Upper lobe of left lung (tissue), 6 donors: Measurements from ENCODE around the gene ITSN1. TPM values are rescaled to one million over a fixed set of nuclear protein-coding genes. Genes with fewer than 3 reads are reported as not detected.

ENCODE experiments used
- ATAC-seq, 2 donors: fragments of 200-7000 bp; cut with Tn5 transposase; one replicate each; pipeline ENCODE4 v1.9.1; 2022; ENCODE audit warnings: mild to moderate bottlenecking in 2 of 2, moderate library complexity in 2 of 2; ENCODE audit not compliant: low FRiP score in 2 of 2
- DNase-seq, 2 donors: peaks; one replicate each; pipeline ENCODE4 v3.0.0-alpha.2; 2019 to 2020
- H3K27ac ChIP-seq, 4 donors: fragments of 200-600 bp; sonication (generic); one replicate each; pipeline ENCODE4 v1.5.1; 2016 to 2019
- H3K27me3 ChIP-seq, 4 donors: fragments of 200-600 bp; sonication (generic); one replicate each; pipeline ENCODE4 v1.5.1; 2017 to 2019
- H3K36me3 ChIP-seq, 4 donors: fragments of 200-600 bp; sonication (generic); one replicate each; pipeline ENCODE4 v1.5.1; 2016 to 2019
- H3K4me1 ChIP-seq, 4 donors: fragments of 200-600 bp; sonication (generic); one replicate each; pipeline ENCODE4 v1.5.1; 2018 to 2019
- H3K4me3 ChIP-seq, 4 donors: fragments of 200-600 bp; sonication (generic); one replicate each; pipeline ENCODE4 v1.5.1; 2017 to 2019; ENCODE audit warnings: mild to moderate bottlenecking in 2 of 4, moderate library complexity in 1 of 4
- H3K9me3 ChIP-seq, 4 donors: fragments of 200-600 bp; sonication (generic); one replicate each; pipeline ENCODE4 v1.5.1; 2018 to 2019
- EP300 ChIP-seq, 4 donors: sonication (generic); formaldehyde crosslinking; IDR thresholded peaks; one replicate each; pipeline ENCODE4 v1.5.1; 2017; ENCODE audit warnings: antibody characterized with exemption in 4 of 4, control low read depth in 2 of 4
- POLR2A ChIP-seq, 4 donors: fragments of 450-650 bp; IDR thresholded peaks; one replicate each; pipeline ENCODE4 v1.5.1; 2016 to 2017; ENCODE audit warnings: antibody characterized with exemption in 4 of 4, mild to moderate bottlenecking in 2 of 4
- POLR2AphosphoS5 ChIP-seq, 2 donors: sonication (generic); formaldehyde crosslinking; IDR thresholded peaks; one replicate each; pipeline ENCODE4 v1.5.1; 2017; ENCODE audit warnings: antibody characterized with exemption in 2 of 2
- WGBS, 2 donors: methylation state at CpG; one replicate each; pipeline ENCODE4 v1.1.5; 2017 to 2018; 5-methylcytosine and 5-hydroxymethylcytosine counted together
- total RNA-seq, 6 donors: library from RNA; depleted of rRNA in 4 of 6; stranded (reverse); fragments of >200 nt in 4 of 6; gene quantifications; one replicate each; pipeline versions ENCODE4 v1.1.0 to v1.2.1, GENCODE V29; 2016 to 2021
- TF ChIP-seq, protein P1 (sequence below), 6 experiments: fragments of 450-650 bp in 4 of 6; fragments of 200-600 bp in 2 of 6; sonication (generic) in 2 of 6; IDR thresholded peaks; one replicate each; pipeline ENCODE4 v1.5.1; 2016 to 2019; ENCODE audit warnings: antibody characterized with exemption in 6 of 6
- donor health status: DM: no; HTN: no; CAD: no; lungs with moderate emphysema.
- donor health status: DM: no; HTN: yes; CAD: no; lungs with severe emphysema.

The ITSN1 gene
- total RNA-seq, 6 donors from 2014 or later = 19.3 to 103 (median 38.7) TPM

DNA sequence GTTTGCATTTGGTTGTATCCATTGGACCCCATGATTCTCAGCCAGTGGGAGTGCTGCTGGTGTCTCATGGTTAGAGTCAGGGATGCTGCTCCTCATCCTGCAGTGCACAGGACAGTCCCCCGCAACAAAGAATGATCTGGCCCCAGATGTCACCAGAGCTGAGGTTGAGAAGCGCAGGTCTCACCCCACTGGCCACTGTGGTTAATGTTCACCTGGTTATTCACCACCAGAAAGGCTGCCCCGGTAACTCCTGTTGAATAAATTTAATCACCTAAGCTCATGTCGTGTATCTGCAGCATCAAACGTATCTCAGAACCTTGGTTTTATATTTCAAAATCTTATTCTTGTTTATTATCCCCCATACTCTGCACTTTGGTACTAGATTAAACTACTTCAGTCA lies 197.5 kb downstream of the ITSN1 start:
- 93 to 95% methylated on average over 4 to 5 of the region's 5 CpGs for WGBS, 2 donors
- H3K4me3 ChIP-seq = no peak overlapping the region
- DNase-seq (no peak), ATAC-seq (no peak)
- TF ChIP-seq, protein P1, sequence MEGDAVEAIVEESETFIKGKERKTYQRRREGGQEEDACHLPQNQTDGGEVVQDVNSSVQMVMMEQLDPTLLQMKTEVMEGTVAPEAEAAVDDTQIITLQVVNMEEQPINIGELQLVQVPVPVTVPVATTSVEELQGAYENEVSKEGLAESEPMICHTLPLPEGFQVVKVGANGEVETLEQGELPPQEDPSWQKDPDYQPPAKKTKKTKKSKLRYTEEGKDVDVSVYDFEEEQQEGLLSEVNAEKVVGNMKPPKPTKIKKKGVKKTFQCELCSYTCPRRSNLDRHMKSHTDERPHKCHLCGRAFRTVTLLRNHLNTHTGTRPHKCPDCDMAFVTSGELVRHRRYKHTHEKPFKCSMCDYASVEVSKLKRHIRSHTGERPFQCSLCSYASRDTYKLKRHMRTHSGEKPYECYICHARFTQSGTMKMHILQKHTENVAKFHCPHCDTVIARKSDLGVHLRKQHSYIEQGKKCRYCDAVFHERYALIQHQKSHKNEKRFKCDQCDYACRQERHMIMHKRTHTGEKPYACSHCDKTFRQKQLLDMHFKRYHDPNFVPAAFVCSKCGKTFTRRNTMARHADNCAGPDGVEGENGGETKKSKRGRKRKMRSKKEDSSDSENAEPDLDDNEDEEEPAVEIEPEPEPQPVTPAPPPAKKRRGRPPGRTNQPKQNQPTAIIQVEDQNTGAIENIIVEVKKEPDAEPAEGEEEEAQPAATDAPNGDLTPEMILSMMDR (IDR thresholded peaks at IDR 0.05) = no peak
- TF ChIP-seq POLR2A (IDR thresholded peaks at IDR 0.05) (no peak), POLR2AphosphoS5 (IDR thresholded peaks at IDR 0.05) (no peak), EP300 (IDR thresholded peaks at IDR 0.05) (no peak)
- H3K9me3 ChIP-seq = no peaks in the 10 kb centered on the region
- peaks cover 0 to 8% (median 2%) of the 10 kb centered on the region in 4 donors for H3K4me1 ChIP-seq
- H3K27me3 ChIP-seq = no peaks in the 10 kb centered on the region
- H3K36me3 ChIP-seq = peaks cover 0 to 23% (median 6%) of the 10 kb centered on the region in 4 donors
- H3K27ac ChIP-seq = no peak overlapping the region

DNA sequence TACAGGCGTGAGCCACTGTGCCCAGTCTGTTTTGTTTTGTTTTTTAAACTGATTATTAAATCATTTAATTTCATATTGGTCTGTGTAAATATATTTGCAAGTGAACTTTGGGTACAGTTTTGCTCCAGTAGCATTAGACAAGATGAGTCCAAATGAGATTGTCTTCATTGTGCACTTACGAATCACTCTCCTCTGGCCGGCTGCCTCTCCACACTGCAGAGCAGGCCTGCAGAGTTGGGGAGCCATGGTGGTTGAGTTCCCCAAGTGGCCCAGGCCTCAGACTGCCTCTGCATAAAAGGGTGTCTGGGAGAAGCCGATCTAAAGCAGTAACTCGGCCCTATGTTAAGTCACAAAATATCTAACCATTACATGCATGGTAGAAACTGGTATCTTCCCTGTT lies 198.5 kb downstream of the ITSN1 start:
- WGBS, 2 donors = 93 to 94% methylated on average over 5 of the region's 5 CpGs
- no peaks in the 10 kb centered on the region for H3K9me3 ChIP-seq
- TF ChIP-seq POLR2AphosphoS5 (IDR thresholded peaks at IDR 0.05) (no peak), EP300 (IDR thresholded peaks at IDR 0.05) (no peak)
- TF ChIP-seq, protein P1 (IDR thresholded peaks at IDR 0.05) = no peak

DNA sequence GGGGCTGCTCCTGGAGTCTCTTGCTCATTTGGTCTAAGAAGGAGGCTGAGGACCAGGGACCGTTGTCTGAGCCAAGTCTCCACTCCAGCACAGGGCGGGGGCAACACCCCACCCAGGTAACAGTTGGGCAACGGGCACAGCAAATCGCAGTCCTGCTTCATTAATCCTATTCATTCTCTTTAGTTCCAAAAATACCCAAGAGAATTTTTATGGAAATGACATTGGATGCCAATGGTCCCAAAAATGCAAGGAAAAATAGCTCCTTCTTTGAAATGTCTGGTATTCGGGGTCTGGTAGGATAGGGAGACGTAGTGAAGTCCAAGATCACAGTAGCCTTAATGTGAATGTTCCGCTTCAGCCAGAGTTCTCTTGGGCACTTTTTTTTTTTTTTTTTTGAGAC lies 199.3 kb downstream of the ITSN1 start:
- no peak for ATAC-seq
- H3K9me3 ChIP-seq = no peaks in the 10 kb centered on the region
- DNase-seq = no peak
- H3K27me3 ChIP-seq = no peaks in the 10 kb centered on the region
- H3K4me3 ChIP-seq = no peak overlapping the region
- peaks cover 0 to 8% (median 2%) of the 10 kb centered on the region in 4 donors for H3K4me1 ChIP-seq
- no peak for TF ChIP-seq POLR2A (IDR thresholded peaks at IDR 0.05)
- TF ChIP-seq EP300 (IDR thresholded peaks at IDR 0.05) = no peak
- TF ChIP-seq POLR2AphosphoS5 (IDR thresholded peaks at IDR 0.05) = no peak
- TF ChIP-seq, protein P1 (IDR thresholded peaks at IDR 0.05) = no peak
- no peak overlapping the region for H3K27ac ChIP-seq
- peaks cover 0 to 17% (median 0%) of the 10 kb centered on the region in 4 donors for H3K36me3 ChIP-seq
- 94 to 97% methylated on average over 5 to 7 of the region's 7 CpGs for WGBS, 2 donors

More for the DNA sequence above, 198.5 kb downstream of the ITSN1 start:
- no peak for DNase-seq
- Histone ChIP-seq H3K4me3 (no peak overlapping the region), H3K27ac (no peak overlapping the region), H3K4me1 (peaks cover 0 to 8% (median 2%) of the 10 kb centered on the region in 4 donors), H3K36me3 (peaks cover 0 to 23% (median 2%) of the 10 kb centered on the region in 4 donors), H3K27me3 (no peaks in the 10 kb centered on the region)
- ATAC-seq = no peak

DNA sequence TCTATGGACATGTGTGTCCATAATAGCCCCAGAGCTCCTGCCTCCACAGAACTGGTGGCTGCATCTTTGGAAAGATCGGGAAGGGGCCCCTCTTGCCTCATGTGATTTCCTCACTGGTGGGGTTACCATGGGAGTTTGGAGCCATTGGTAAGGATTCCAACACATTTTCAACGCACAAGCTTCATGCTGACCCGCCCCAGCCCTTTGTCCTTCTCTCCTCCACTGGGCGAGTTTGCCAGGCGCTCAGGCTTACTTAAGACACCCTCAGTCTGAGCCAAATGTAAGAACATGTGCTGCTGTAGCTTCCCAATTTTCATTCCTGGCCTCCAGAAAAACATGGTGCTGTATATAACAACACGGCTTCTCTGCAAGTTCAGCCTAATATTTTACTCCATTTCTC lies 200.9 kb downstream of the ITSN1 start:
- H3K36me3 ChIP-seq = peaks cover 0 to under 1% (median 0%) of the 10 kb centered on the region in 4 donors
- no peaks in the 10 kb centered on the region for H3K27me3 ChIP-seq
- H3K4me1 ChIP-seq = peaks cover 0 to 8% (median 2%) of the 10 kb centered on the region in 4 donors
- H3K9me3 ChIP-seq = no peaks in the 10 kb centered on the region
- H3K27ac ChIP-seq = peak overlapping the region in 3 of 4 donors; percentile 13 to 76 (median 52)
- DNase-seq (no peak), ATAC-seq (peak in 1 of 2 donors; percentile 16)
- TF ChIP-seq, protein P1 (IDR thresholded peaks at IDR 0.05) = no peak
- TF ChIP-seq POLR2AphosphoS5 (IDR thresholded peaks at IDR 0.05) (no peak), POLR2A (IDR thresholded peaks at IDR 0.05) (no peak), EP300 (IDR thresholded peaks at IDR 0.05) (no peak)
- no peak overlapping the region for H3K4me3 ChIP-seq
- WGBS, 2 donors = 77 to 79% methylated on average over 6 of the region's 6 CpGs
